K562 (cell line): ENCODE data around the gene SLC26A1. TPM values are rescaled to one million over a fixed set of nuclear protein-coding genes. Genes with fewer than 3 reads are reported as not detected.
A peak's percentile ranks its signal among the peaks of the same experiment; 100 is the strongest.

Experiments used
- ATF1 ChIP-seq, 2 experiments: fragments of 450-650 bp in 1 of 2; IDR thresholded peaks; 2 replicates each; pipeline ENCODE4 v1.6.1; 2016; ENCODE audit warnings: missing compliant biosample characterization in 1 of 2, missing genetic modification characterization in 1 of 2
- GABPA ChIP-seq: fragments of 200-800 bp; sonication (Bioruptor generic); conservative IDR thresholded peaks from 2 replicates; pipeline ENCODE4 v1.6.1; 2016; ENCODE audit warnings: low read depth, missing genetic modification characterization, missing compliant biosample characterization
- RAD21 ChIP-seq, 2 experiments: fragments of 250-450 bp in 1 of 2; fragments of 450-650 bp in 1 of 2; sonication (Bioruptor Pico) in 1 of 2; formaldehyde crosslinking in 1 of 2; IDR thresholded peaks in 1 of 2; conservative IDR thresholded peaks in 1 of 2; 2 replicates each; pipeline versions ENCODE4 v1.4.0 to v1.8.0; 2020 to 2022; ENCODE audit warnings: mild to moderate bottlenecking in 2 of 2, moderate library complexity in 1 of 2
- ZKSCAN8 ChIP-seq: fragments of 200-800 bp; sonication (Bioruptor generic); IDR thresholded peaks from 2 replicates; pipeline ENCODE4 v1.6.1; 2016; ENCODE audit warnings: missing genetic modification characterization, missing compliant biosample characterization
- polyA plus RNA-seq, 8 experiments: library from polyadenylated mRNA; depleted of rRNA in 4 of 8; stranded (reverse) in 5 of 8; unstranded in 3 of 8; fragments of >200 nt; fragmentation: Nextera tagmentation in 2 of 8; fragmentation: Illumina TruSeq in 1 of 8; extraction: Ambion mirVana in 2 of 8; extraction: Trizol in 1 of 8; gene quantifications; 2 replicates each; pipeline versions ENCODE4 v1.2.1 to v1.2.3, GENCODE V29; 2011 to 2014; ENCODE audit warnings: inconsistent platforms in 1 of 8, missing spikeins in 1 of 8
- total RNA-seq, 7 experiments: library from RNA; depleted of rRNA in 6 of 7; stranded (reverse); fragments of >200 nt in 6 of 7; fragmentation: Illumina TruSeq in 2 of 7; extraction: Trizol in 2 of 7; gene quantifications; 2 replicates each; pipeline versions ENCODE4 v1.2.1 to v1.2.3, GENCODE V29; 2011 to 2021; ENCODE audit warnings: low replicate concordance in 1 of 7
- TF ChIP-seq, protein P1 (sequence below): fragments of 450-650 bp; IDR thresholded peaks from 2 replicates; pipeline ENCODE4 v1.6.1; 2016; ENCODE audit warnings: mild to moderate bottlenecking, moderate library complexity
- TF ChIP-seq, protein P2 (sequence below), 2 experiments: fragments of 450-650 bp; conservative IDR thresholded peaks; 2 replicates each; pipeline ENCODE4 v1.6.1; 2017; ENCODE audit warnings: mild to moderate bottlenecking in 2 of 2, moderate library complexity in 2 of 2
- TF ChIP-seq, protein P3 (sequence below): fragments of 200-800 bp; sonication (Bioruptor generic); IDR thresholded peaks from 2 replicates; pipeline ENCODE4 v1.6.1; 2017; ENCODE audit warnings: missing genetic modification characterization, missing compliant biosample characterization
- TF ChIP-seq, protein P4 (sequence below), 2 experiments: IDR thresholded peaks; 2 replicates each; pipeline ENCODE4 v1.6.1; 2011; ENCODE audit warnings: borderline replicate concordance in 1 of 2, control low read depth in 1 of 2, low read depth in 1 of 2, low read length in 1 of 2, mild to moderate bottlenecking in 1 of 2, mixed read lengths in 1 of 2, moderate library complexity in 1 of 2; ENCODE audit not compliant: insufficient read depth in 1 of 2, insufficient read length in 1 of 2, poor library complexity in 1 of 2, severe bottlenecking in 1 of 2; ENCODE audit errors: extremely low read depth in 1 of 2

The SLC26A1 gene
- total and polyA plus RNA-seq, 9 of the 15 experiments (the other 6 are each of a cell fraction or from before 2014, with no cell fraction given) = 0.11 to 4.2 (median 0.95) TPM

DNA sequence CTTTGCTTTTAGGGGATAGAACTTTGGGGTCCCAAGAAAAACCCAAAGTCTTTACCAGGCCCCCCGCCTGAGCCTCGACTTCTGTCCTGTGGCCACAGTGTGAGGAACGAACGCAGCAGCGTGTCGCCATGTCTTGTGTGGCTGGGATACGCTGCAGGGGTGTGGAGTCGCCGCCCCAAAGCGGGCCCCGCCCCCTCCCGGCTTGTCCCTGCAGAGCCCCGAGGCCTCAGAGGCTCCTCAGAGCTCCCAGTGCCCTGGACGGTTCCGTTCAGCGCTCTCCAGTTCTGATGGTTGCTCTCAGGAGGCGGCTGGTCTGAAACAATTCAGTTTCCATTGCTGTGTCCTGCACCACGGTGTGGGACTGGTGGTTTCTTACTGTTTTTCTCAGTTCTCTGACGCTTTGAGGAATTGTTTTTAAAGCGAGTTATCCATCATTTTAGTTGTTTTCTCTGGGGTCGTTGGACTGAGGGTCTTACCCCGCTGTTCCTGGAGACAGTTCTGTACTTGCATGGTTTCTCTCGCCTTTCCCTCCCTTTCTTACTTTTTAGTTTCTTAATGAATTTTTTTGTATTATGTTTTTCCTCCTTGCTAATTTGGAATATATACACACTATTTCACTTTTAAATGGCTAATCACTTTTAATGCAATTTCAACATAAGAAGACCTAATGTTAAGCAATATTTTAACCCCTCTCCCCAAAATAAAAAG, 7.9 kb downstream of the SLC26A1 start (continued):
- TF ChIP-seq, protein P1, sequence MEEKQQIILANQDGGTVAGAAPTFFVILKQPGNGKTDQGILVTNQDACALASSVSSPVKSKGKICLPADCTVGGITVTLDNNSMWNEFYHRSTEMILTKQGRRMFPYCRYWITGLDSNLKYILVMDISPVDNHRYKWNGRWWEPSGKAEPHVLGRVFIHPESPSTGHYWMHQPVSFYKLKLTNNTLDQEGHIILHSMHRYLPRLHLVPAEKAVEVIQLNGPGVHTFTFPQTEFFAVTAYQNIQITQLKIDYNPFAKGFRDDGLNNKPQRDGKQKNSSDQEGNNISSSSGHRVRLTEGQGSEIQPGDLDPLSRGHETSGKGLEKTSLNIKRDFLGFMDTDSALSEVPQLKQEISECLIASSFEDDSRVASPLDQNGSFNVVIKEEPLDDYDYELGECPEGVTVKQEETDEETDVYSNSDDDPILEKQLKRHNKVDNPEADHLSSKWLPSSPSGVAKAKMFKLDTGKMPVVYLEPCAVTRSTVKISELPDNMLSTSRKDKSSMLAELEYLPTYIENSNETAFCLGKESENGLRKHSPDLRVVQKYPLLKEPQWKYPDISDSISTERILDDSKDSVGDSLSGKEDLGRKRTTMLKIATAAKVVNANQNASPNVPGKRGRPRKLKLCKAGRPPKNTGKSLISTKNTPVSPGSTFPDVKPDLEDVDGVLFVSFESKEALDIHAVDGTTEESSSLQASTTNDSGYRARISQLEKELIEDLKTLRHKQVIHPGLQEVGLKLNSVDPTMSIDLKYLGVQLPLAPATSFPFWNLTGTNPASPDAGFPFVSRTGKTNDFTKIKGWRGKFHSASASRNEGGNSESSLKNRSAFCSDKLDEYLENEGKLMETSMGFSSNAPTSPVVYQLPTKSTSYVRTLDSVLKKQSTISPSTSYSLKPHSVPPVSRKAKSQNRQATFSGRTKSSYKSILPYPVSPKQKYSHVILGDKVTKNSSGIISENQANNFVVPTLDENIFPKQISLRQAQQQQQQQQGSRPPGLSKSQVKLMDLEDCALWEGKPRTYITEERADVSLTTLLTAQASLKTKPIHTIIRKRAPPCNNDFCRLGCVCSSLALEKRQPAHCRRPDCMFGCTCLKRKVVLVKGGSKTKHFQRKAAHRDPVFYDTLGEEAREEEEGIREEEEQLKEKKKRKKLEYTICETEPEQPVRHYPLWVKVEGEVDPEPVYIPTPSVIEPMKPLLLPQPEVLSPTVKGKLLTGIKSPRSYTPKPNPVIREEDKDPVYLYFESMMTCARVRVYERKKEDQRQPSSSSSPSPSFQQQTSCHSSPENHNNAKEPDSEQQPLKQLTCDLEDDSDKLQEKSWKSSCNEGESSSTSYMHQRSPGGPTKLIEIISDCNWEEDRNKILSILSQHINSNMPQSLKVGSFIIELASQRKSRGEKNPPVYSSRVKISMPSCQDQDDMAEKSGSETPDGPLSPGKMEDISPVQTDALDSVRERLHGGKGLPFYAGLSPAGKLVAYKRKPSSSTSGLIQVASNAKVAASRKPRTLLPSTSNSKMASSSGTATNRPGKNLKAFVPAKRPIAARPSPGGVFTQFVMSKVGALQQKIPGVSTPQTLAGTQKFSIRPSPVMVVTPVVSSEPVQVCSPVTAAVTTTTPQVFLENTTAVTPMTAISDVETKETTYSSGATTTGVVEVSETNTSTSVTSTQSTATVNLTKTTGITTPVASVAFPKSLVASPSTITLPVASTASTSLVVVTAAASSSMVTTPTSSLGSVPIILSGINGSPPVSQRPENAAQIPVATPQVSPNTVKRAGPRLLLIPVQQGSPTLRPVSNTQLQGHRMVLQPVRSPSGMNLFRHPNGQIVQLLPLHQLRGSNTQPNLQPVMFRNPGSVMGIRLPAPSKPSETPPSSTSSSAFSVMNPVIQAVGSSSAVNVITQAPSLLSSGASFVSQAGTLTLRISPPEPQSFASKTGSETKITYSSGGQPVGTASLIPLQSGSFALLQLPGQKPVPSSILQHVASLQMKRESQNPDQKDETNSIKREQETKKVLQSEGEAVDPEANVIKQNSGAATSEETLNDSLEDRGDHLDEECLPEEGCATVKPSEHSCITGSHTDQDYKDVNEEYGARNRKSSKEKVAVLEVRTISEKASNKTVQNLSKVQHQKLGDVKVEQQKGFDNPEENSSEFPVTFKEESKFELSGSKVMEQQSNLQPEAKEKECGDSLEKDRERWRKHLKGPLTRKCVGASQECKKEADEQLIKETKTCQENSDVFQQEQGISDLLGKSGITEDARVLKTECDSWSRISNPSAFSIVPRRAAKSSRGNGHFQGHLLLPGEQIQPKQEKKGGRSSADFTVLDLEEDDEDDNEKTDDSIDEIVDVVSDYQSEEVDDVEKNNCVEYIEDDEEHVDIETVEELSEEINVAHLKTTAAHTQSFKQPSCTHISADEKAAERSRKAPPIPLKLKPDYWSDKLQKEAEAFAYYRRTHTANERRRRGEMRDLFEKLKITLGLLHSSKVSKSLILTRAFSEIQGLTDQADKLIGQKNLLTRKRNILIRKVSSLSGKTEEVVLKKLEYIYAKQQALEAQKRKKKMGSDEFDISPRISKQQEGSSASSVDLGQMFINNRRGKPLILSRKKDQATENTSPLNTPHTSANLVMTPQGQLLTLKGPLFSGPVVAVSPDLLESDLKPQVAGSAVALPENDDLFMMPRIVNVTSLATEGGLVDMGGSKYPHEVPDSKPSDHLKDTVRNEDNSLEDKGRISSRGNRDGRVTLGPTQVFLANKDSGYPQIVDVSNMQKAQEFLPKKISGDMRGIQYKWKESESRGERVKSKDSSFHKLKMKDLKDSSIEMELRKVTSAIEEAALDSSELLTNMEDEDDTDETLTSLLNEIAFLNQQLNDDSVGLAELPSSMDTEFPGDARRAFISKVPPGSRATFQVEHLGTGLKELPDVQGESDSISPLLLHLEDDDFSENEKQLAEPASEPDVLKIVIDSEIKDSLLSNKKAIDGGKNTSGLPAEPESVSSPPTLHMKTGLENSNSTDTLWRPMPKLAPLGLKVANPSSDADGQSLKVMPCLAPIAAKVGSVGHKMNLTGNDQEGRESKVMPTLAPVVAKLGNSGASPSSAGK = peak; percentile 80
- TF ChIP-seq RAD21 (CRISPR knock-in tag; conservative IDR thresholded peaks at IDR 0.05 in 1 of 2, IDR thresholded peaks at IDR 0.05 in 1 of 2) = peak in 1 of 2 experiments; percentile 32; a peak in 1 of 4 replicates
- TF ChIP-seq ZKSCAN8 (CRISPR knock-in tag) = no peak
- TF ChIP-seq ATF1 (CRISPR knock-in tag; IDR thresholded peaks at IDR 0.05) = no peak; the same call in 1 of the 2 replicates
- peak; percentile 45; the same call in 1 of the 2 replicates for TF ChIP-seq ATF1 (tag; IDR thresholded peaks at IDR 0.05)
- TF ChIP-seq GABPA = no peak
- TF ChIP-seq, protein P2, sequence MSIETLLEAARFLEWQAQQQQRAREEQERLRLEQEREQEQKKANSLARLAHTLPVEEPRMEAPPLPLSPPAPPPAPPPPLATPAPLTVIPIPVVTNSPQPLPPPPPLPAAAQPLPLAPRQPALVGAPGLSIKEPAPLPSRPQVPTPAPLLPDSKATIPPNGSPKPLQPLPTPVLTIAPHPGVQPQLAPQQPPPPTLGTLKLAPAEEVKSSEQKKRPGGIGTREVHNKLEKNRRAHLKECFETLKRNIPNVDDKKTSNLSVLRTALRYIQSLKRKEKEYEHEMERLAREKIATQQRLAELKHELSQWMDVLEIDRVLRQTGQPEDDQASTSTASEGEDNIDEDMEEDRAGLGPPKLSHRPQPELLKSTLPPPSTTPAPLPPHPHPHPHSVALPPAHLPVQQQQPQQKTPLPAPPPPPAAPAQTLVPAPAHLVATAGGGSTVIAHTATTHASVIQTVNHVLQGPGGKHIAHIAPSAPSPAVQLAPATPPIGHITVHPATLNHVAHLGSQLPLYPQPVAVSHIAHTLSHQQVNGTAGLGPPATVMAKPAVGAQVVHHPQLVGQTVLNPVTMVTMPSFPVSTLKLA (conservative IDR thresholded peaks at IDR 0.05) = peak; percentile 29 to 42; a peak in 1 of 4 replicates
- TF ChIP-seq, protein P3, sequence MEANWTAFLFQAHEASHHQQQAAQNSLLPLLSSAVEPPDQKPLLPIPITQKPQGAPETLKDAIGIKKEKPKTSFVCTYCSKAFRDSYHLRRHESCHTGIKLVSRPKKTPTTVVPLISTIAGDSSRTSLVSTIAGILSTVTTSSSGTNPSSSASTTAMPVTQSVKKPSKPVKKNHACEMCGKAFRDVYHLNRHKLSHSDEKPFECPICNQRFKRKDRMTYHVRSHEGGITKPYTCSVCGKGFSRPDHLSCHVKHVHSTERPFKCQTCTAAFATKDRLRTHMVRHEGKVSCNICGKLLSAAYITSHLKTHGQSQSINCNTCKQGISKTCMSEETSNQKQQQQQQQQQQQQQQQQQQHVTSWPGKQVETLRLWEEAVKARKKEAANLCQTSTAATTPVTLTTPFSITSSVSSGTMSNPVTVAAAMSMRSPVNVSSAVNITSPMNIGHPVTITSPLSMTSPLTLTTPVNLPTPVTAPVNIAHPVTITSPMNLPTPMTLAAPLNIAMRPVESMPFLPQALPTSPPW (CRISPR knock-in tag) = peak; percentile 55
- TF ChIP-seq, protein P4, sequence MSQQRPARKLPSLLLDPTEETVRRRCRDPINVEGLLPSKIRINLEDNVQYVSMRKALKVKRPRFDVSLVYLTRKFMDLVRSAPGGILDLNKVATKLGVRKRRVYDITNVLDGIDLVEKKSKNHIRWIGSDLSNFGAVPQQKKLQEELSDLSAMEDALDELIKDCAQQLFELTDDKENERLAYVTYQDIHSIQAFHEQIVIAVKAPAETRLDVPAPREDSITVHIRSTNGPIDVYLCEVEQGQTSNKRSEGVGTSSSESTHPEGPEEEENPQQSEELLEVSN (IDR thresholded peaks at IDR 0.05; ENCODE audit: borderline replicate concordance in 1 of 2, extremely low read depth in 1 of 2, insufficient read depth in 1 of 2, insufficient read length in 1 of 2, low read depth in 1 of 2, low read length in 1 of 2, poor library complexity in 1 of 2, severe bottlenecking in 1 of 2) = peak; percentile 56 to 67
